Measurements from ENCODE around the gene ARHGDIB.
A peak's percentile ranks its signal among the peaks of the same experiment; 100 is the strongest.

The ARHGDIB gene

GRCh38 chr12:14956024-14956891 lies 5.1 kb downstream of the ARHGDIB start:
- DNase-seq (ENCODE audit: low read depth in 2 of 2): no peak

GRCh38 chr12:14954269-14954668 lies 7.1 kb downstream of the ARHGDIB start:
- no peak for DNase-seq (ENCODE audit: low read depth in 2 of 2)

- no peak for DNase-seq (ENCODE audit: low read depth in 2 of 2)
These were observed 7.6 kb downstream of the ARHGDIB start for GRCh38 chr12:14953752-14954151.

GRCh38 chr12:14952299-14952921 lies 9.0 kb downstream of the ARHGDIB start:
- DNase-seq (ENCODE audit: low read depth in 2 of 2): no peak

- DNase-seq (ENCODE audit: low read depth in 2 of 2): no peak
These were observed 9.6 kb downstream of the ARHGDIB start for GRCh38 chr12:14951851-14952250.

GRCh38 chr12:14950982-14951746 lies 10.2 kb downstream of the ARHGDIB start:
- DNase-seq (ENCODE audit: low read depth in 2 of 2): no peak

- no peak for DNase-seq (ENCODE audit: low read depth in 2 of 2)
These were observed 11.0 kb downstream of the ARHGDIB start for GRCh38 chr12:14950421-14950820.

- DNase-seq (ENCODE audit: low read depth in 2 of 2): no peak
These were observed 11.8 kb downstream of the ARHGDIB start for GRCh38 chr12:14949631-14950030.

- peak in 1 of 2 donors; percentile 27 for DNase-seq (ENCODE audit: low read depth in 2 of 2)
These were observed 12.7 kb downstream of the ARHGDIB start for GRCh38 chr12:14948672-14949071.

- DNase-seq (ENCODE audit: low read depth in 2 of 2): no peak
These were observed 14.5 kb downstream of the ARHGDIB start for GRCh38 chr12:14946861-14947260.

- no peak for DNase-seq (ENCODE audit: low read depth in 2 of 2)
These were observed 15.2 kb downstream of the ARHGDIB start for GRCh38 chr12:14946162-14946561.

- no peak for DNase-seq (ENCODE audit: low read depth in 2 of 2)
These were observed 19.0 kb downstream of the ARHGDIB start for GRCh38 chr12:14942196-14942931.

- DNase-seq (ENCODE audit: low read depth in 2 of 2): no peak
These were observed 20.0 kb downstream of the ARHGDIB start for GRCh38 chr12:14941369-14941768.

GRCh38 chr12:14938301-14938700 lies 23.1 kb downstream of the ARHGDIB start, which contains the start of gene ERP27:
TSS of gene ERP27 (minus strand) at chr12:14938537. CDS start at chr12:14938508, 29 bp downstream.
- DNase-seq (ENCODE audit: low read depth in 2 of 2): no peak

GRCh38 chr12:14937689-14938088 lies 23.7 kb downstream of the ARHGDIB start:
- DNase-seq (ENCODE audit: low read depth in 2 of 2): no peak

GRCh38 chr12:14937014-14937413 lies 24.4 kb downstream of the ARHGDIB start:
- DNase-seq (ENCODE audit: low read depth in 2 of 2): no peak

- DNase-seq (ENCODE audit: low read depth in 2 of 2): no peak
These were observed 25.1 kb downstream of the ARHGDIB start for GRCh38 chr12:14936224-14936861.

GRCh38 chr12:14935031-14935430 lies 26.4 kb downstream of the ARHGDIB start:
- no peak for DNase-seq (ENCODE audit: low read depth in 2 of 2)

GRCh38 chr12:14934511-14934910 lies 26.9 kb downstream of the ARHGDIB start:
- no peak for DNase-seq (ENCODE audit: low read depth in 2 of 2)

GRCh38 chr12:14931791-14932560 lies 29.4 kb downstream of the ARHGDIB start:
- DNase-seq (ENCODE audit: low read depth in 2 of 2): no peak
